GM21528 (cell line): Measurements from ENCODE around the gene HCN3.
"Not testable (repeated sequence)": the region's sequence is repeated elsewhere in the genome, so short reads cannot be mapped to it uniquely, and the experiment has no call there.

Source experiments
- ATAC-seq: cut with Tn5 transposase; IDR thresholded peaks from one replicate; pipeline ENCODE4 v1.9.1; 2021; ENCODE audit warnings: mild to moderate bottlenecking, moderate library complexity; ENCODE audit not compliant: unreplicated experiment, low FRiP score

HCN3 gene

GRCh38 chr1:155326631-155327037, 49.4 kb downstream of the HCN3 start:
- ATAC-seq: no peak

GRCh38 chr1:155327981-155328380, 50.7 kb downstream of the HCN3 start:
- no peak for ATAC-seq

GRCh38 chr1:155328856-155329255, 51.6 kb downstream of the HCN3 start:
- not testable (repeated sequence) for ATAC-seq

- no peak for ATAC-seq
Measured at GRCh38 chr1:155329980-155330598, 52.8 kb downstream of the HCN3 start.

GRCh38 chr1:155334962-155335361, 57.7 kb downstream of the HCN3 start:
- ATAC-seq: no peak
